Measurements from ENCODE around the gene FBXW12.
"Not testable (repeated sequence)": the region's sequence is repeated elsewhere in the genome, so short reads cannot be mapped to it uniquely, and the experiment has no call there.

Gene FBXW12

DNA sequence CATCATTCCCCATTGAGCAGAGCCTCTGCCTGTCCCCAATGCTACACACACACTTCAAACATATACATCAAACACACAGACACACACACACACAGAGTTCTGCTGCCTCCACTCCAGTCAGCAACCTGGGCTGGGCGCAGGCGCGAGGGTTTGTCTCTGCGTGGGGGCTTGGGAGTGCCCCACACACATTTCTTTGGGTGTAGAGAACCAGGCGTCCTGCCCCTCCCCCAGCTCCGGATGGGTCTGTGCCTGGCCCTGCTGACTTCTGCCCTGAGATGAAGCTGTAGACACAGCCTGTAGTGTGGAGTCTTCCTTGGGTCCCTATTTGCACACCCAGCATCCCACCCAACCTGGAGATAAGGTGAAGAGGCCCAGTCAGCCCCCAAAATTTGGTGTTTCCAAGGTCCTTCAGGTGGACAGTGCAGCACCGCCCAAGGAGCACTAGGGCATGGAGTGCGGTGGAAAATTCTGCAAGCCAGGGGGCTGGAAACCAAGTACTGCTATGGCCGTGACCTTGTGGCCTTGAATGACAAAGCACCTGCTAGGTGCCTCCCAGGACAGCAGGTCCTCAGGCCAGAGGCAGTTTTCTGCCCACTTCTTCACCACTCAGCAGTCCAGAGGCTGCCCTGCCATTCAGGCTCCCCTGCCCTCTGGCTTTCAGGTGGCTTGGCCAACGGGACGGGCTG is 26.8 kb downstream of the FBXW12 start:
- Histone ChIP-seq H3K4me3 (replicated peaks; ENCODE audit: insufficient read depth, low read length) (no peak overlapping the region), H3K27ac (replicated peaks) (peak overlapping the region; percentile 80), H3K27me3 (ENCODE audit: insufficient read depth, poor library complexity, severe bottlenecking) (no peaks in the 10 kb centered on the region)
- no peak for DNase-seq (ENCODE audit: low read depth in 1 of 2, low spot score in 1 of 2)
- TF ChIP-seq, protein P1, sequence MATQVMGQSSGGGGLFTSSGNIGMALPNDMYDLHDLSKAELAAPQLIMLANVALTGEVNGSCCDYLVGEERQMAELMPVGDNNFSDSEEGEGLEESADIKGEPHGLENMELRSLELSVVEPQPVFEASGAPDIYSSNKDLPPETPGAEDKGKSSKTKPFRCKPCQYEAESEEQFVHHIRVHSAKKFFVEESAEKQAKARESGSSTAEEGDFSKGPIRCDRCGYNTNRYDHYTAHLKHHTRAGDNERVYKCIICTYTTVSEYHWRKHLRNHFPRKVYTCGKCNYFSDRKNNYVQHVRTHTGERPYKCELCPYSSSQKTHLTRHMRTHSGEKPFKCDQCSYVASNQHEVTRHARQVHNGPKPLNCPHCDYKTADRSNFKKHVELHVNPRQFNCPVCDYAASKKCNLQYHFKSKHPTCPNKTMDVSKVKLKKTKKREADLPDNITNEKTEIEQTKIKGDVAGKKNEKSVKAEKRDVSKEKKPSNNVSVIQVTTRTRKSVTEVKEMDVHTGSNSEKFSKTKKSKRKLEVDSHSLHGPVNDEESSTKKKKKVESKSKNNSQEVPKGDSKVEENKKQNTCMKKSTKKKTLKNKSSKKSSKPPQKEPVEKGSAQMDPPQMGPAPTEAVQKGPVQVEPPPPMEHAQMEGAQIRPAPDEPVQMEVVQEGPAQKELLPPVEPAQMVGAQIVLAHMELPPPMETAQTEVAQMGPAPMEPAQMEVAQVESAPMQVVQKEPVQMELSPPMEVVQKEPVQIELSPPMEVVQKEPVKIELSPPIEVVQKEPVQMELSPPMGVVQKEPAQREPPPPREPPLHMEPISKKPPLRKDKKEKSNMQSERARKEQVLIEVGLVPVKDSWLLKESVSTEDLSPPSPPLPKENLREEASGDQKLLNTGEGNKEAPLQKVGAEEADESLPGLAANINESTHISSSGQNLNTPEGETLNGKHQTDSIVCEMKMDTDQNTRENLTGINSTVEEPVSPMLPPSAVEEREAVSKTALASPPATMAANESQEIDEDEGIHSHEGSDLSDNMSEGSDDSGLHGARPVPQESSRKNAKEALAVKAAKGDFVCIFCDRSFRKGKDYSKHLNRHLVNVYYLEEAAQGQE (IDR thresholded peaks at IDR 0.05; ENCODE audit: insufficient replicate concordance, low read depth), result no peak
- TF ChIP-seq SPI1 (IDR thresholded peaks at IDR 0.05; ENCODE audit: borderline replicate concordance, low read depth) (no peak), GABPA (IDR thresholded peaks at IDR 0.05; ENCODE audit: low read depth) (no peak), POLR2AphosphoS5 (IDR thresholded peaks at IDR 0.05; ENCODE audit: low read depth) (no peak)
- TF ChIP-seq, protein P2, sequence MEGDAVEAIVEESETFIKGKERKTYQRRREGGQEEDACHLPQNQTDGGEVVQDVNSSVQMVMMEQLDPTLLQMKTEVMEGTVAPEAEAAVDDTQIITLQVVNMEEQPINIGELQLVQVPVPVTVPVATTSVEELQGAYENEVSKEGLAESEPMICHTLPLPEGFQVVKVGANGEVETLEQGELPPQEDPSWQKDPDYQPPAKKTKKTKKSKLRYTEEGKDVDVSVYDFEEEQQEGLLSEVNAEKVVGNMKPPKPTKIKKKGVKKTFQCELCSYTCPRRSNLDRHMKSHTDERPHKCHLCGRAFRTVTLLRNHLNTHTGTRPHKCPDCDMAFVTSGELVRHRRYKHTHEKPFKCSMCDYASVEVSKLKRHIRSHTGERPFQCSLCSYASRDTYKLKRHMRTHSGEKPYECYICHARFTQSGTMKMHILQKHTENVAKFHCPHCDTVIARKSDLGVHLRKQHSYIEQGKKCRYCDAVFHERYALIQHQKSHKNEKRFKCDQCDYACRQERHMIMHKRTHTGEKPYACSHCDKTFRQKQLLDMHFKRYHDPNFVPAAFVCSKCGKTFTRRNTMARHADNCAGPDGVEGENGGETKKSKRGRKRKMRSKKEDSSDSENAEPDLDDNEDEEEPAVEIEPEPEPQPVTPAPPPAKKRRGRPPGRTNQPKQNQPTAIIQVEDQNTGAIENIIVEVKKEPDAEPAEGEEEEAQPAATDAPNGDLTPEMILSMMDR (IDR thresholded peaks at IDR 0.05; ENCODE audit: insufficient read depth, low read length), result no peak

DNA sequence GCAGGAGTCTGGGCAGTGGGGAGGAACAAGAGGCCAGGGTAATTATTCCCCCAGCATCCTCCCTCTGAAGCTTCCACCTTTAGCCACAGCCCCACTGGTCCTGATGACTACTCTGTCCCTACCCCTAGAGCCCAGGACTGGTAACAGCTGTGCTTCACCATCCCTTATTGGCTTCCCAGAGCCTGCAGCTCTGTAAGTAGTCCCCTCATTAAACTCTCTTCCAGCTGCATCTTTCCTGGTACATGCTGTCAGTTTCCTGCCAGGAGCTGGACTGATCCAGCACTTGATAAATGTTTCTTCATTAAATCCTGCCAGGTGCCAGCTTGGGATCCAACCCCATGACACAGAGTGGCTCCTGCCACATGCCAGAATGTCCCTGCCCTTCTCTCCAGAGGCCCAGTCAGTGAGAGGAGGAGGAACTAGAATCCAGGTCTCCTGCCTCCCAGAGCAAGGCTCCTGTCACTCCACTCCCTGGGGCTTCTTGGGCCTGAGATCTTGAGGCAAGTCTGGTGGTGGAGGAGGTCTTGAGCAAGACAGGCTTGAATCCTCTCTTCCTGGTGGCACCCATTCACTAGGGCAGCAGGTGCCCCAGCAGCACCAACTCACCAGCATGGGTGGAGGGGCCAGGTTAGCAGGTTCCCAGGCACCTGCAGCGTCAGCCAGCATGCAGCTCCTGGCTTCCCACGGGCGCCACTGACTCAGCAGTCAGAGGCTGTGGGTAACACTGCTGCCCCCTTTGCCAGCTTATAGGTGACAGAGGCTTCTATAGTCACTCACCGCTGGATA is 27.6 kb downstream of the FBXW12 start:
- Histone ChIP-seq H3K4me3 (replicated peaks; ENCODE audit: insufficient read depth, low read length) (no peak overlapping the region), H3K27ac (replicated peaks) (peak overlapping the region; percentile 80)
- peak in 1 of 2 experiments; percentile 56 for DNase-seq (ENCODE audit: low read depth in 1 of 2, low spot score in 1 of 2)

GRCh38 chr3:48400824-48401433 is 28.9 kb downstream of the FBXW12 start:
- no peaks in the 10 kb centered on the region for H3K27me3 ChIP-seq (ENCODE audit: insufficient read depth, poor library complexity, severe bottlenecking)
- H3K4me3 ChIP-seq (replicated peaks; ENCODE audit: insufficient read depth, low read length), result no peak overlapping the region
- H3K27ac ChIP-seq (replicated peaks), result no peak overlapping the region
- TF ChIP-seq, protein P2 (IDR thresholded peaks at IDR 0.05; ENCODE audit: insufficient read depth, low read length), result peak; percentile 65
- TF ChIP-seq GABPA (IDR thresholded peaks at IDR 0.05; ENCODE audit: low read depth), result no peak
- peak; percentile 47 to 59 for DNase-seq (ENCODE audit: low read depth in 1 of 2, low spot score in 1 of 2)

More for the DNA sequence above, 27.6 kb downstream of the FBXW12 start:
- TF ChIP-seq GABPA (IDR thresholded peaks at IDR 0.05; ENCODE audit: low read depth), result no peak
- TF ChIP-seq POLR2AphosphoS5 (IDR thresholded peaks at IDR 0.05; ENCODE audit: low read depth), result no peak
- TF ChIP-seq SPI1 (IDR thresholded peaks at IDR 0.05; ENCODE audit: borderline replicate concordance, low read depth), result no peak
- TF ChIP-seq, protein P1 (IDR thresholded peaks at IDR 0.05; ENCODE audit: insufficient replicate concordance, low read depth), result no peak
- H3K27me3 ChIP-seq (ENCODE audit: insufficient read depth, poor library complexity, severe bottlenecking), result no peaks in the 10 kb centered on the region

DNA sequence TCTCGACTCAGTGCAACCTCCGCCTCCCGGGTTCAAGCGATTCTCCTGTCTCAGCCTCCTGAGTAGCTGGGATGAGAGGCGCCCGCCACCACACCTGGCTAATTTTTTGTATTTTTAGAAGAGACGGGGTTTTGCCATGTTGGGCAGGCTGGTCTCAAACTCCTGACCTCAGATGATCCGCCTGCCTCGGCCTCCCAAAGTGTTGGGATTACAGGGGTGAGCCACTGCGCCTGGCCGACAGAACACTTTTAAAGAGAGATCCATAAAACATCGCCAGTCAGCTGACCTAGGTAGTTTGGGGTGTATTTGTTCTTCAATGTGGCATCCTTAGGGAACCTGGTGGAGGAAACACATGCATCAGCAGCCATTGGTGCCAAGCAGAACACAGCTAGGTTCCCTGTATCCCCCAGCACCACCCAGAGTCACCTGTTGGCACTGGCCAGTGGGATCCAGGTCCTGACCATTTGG is 29.4 kb downstream of the FBXW12 start:
- H3K4me3 ChIP-seq (replicated peaks; ENCODE audit: insufficient read depth, low read length); DNase-seq (ENCODE audit: low read depth in 1 of 2, low spot score in 1 of 2); H3K27ac ChIP-seq (replicated peaks); H3K27me3 ChIP-seq (ENCODE audit: insufficient read depth, poor library complexity, severe bottlenecking): not testable (repeated sequence)

All from HL-60 (cell line).